Measurements from ENCODE around the gene ADARB2. TPM values are rescaled to one million over a fixed set of nuclear protein-coding genes. Genes with fewer than 3 reads are reported as not detected.

Gene ADARB2
- total and polyA plus RNA-seq, 11 donors = 0.07 to 1.2 (median 0.28) TPM; not detected in 4

DNA sequence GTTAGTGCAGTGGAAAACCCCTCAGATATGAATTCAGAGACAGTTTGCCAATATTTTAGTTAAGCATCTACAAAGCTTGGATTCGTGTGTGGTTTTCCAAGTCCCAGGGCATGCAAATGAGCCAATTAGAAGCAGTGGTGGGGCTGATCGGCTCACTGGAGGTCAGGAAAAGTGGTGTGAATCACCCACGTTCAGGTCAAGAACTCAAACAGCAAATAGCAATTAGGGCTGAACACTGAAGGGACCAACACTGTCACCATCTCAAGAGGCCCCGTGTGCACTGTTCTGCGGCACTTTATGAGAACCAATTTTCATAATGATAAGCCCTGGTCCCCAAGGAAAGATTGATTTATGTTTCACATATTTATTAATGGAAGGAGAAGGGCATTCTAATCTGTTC, 68.9 kb downstream of the ADARB2 start:
- H3K36me3 ChIP-seq = no peaks in the 10 kb centered on the region

DNA sequence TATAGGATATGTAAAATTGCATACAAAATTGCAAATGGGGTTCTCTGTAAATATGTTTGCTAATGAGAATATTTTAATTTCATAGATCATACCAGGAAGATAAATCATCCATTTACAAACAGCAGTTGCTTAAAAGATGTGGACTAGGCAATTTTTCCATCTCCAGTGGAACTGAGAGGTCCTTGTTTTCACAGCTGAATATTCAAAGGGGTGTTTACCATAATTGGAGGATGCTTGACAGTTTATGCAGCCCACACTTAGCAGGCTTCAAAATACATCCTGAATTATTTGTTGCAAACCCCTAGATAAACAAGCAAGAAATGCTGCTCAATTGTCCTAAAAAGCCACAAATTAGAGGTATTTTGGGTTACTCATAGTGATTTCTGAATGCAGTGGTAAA, 69.9 kb downstream of the ADARB2 start:
- Histone ChIP-seq H3K4me3 (no peak overlapping the region), H3K27me3 (peaks cover 0 to 3% (median 0%) of the 10 kb centered on the region in 9 donors), H3K27ac (no peak overlapping the region), H3K9me3 (no peaks in the 10 kb centered on the region), H3K36me3 (no peaks in the 10 kb centered on the region), H3K4me1 (no peaks in the 10 kb centered on the region)
- DNase-seq (no peak), ATAC-seq (no peak)
- TF ChIP-seq, protein P1, sequence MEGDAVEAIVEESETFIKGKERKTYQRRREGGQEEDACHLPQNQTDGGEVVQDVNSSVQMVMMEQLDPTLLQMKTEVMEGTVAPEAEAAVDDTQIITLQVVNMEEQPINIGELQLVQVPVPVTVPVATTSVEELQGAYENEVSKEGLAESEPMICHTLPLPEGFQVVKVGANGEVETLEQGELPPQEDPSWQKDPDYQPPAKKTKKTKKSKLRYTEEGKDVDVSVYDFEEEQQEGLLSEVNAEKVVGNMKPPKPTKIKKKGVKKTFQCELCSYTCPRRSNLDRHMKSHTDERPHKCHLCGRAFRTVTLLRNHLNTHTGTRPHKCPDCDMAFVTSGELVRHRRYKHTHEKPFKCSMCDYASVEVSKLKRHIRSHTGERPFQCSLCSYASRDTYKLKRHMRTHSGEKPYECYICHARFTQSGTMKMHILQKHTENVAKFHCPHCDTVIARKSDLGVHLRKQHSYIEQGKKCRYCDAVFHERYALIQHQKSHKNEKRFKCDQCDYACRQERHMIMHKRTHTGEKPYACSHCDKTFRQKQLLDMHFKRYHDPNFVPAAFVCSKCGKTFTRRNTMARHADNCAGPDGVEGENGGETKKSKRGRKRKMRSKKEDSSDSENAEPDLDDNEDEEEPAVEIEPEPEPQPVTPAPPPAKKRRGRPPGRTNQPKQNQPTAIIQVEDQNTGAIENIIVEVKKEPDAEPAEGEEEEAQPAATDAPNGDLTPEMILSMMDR (IDR thresholded peaks at IDR 0.05) = no peak
- no peak for TF ChIP-seq POLR2A (IDR thresholded peaks at IDR 0.05)
- intact Hi-C loops (cut with DNase I) = no loop called here

More for the DNA sequence above, 68.9 kb downstream of the ADARB2 start:
- DNase-seq (no peak), ATAC-seq (no peak)
- peaks cover 0 to 3% (median 0%) of the 10 kb centered on the region in 9 donors for H3K27me3 ChIP-seq
- TF ChIP-seq POLR2A (IDR thresholded peaks at IDR 0.05) = no peak
- TF ChIP-seq, protein P1 (IDR thresholded peaks at IDR 0.05) = no peak
- no peak overlapping the region for H3K4me3 ChIP-seq
- intact Hi-C loops (cut with DNase I) = no loop called here
- no peaks in the 10 kb centered on the region for H3K4me1 ChIP-seq
- WGBS, 4 donors = 59 to 62% (median 60%) methylated on average over 5 of the region's 5 CpGs
- H3K9me3 ChIP-seq = no peaks in the 10 kb centered on the region
- no peak overlapping the region for H3K27ac ChIP-seq

DNA sequence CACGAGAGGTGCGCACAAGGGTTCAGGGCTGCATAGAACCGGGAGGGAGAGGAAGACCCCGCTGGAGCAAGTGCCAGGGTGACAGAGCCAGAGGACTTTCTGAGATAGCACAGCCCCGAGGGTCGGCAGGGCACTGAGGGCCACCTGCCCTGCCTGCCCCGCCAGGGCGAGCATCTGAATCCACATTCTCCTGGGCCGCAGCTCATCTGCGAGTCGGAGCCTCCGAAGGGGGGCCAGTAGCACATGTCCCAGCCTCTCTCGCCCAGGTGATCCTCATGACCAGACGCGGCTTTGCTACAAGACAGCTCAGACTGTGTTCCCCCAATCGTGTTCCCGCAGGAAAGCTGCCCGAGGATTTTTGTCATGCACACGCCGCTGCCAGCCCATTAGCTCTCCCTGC, 71.2 kb downstream of the ADARB2 start:
- TF ChIP-seq POLR2A (IDR thresholded peaks at IDR 0.05) = no peak
- TF ChIP-seq, protein P1 (IDR thresholded peaks at IDR 0.05) = no peak
- no peaks in the 10 kb centered on the region for H3K36me3 ChIP-seq
- no peak for ATAC-seq
- H3K27me3 ChIP-seq = peaks cover 0 to 3% (median 0%) of the 10 kb centered on the region in 9 donors
- DNase-seq = no peak
- no peaks in the 10 kb centered on the region for H3K9me3 ChIP-seq
- H3K27ac ChIP-seq = no peak overlapping the region
- H3K4me3 ChIP-seq = no peak overlapping the region
- WGBS, 4 donors = 85 to 91% (median 88%) methylated on average over 19 to 20 of the region's 20 CpGs
- intact Hi-C loops (cut with DNase I) = no loop called here
- no peaks in the 10 kb centered on the region for H3K4me1 ChIP-seq

DNA sequence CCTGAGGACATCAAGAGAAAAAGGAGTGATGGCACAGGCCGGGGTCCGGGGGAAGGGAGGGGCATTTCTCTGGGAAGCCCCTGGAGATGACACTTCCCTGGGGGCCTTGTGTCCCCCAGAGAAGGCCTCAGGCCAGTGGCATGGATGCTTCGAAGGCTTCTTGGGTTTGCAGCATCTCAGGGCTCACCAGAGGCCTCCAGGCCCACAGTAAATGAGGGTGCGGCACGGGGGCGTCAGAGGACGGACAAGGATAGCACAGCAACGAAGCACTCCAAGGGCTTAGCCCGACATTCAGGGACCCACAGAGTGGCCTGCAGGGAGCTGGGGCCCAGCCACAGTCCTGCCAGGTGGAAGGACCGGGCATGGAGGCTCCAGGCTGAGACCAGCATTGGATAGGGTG, 71.6 kb downstream of the ADARB2 start:
- Histone ChIP-seq H3K27me3 (peaks cover 0 to 3% (median 0%) of the 10 kb centered on the region in 9 donors), H3K9me3 (no peaks in the 10 kb centered on the region), H3K4me3 (no peak overlapping the region), H3K36me3 (no peaks in the 10 kb centered on the region), H3K27ac (no peak overlapping the region), H3K4me1 (no peaks in the 10 kb centered on the region)
- 88 to 95% (median 91%) methylated on average over 6 to 10 of the region's 10 CpGs for WGBS, 4 donors
- no peak for ATAC-seq
- no peak for DNase-seq
- TF ChIP-seq, protein P1 (IDR thresholded peaks at IDR 0.05) = no peak
- no peak for TF ChIP-seq POLR2A (IDR thresholded peaks at IDR 0.05)
- intact Hi-C loops (cut with DNase I) = no loop called here
